ENCODE data around the gene TAS2R19. TPM values are rescaled to one million over a fixed set of nuclear protein-coding genes. Genes with fewer than 3 reads are reported as not detected.

Gene TAS2R19
- polyA plus RNA-seq, 1 donor from 2014 or later: 5.7 TPM

Other genes with a start within 250 kb of the TAS2R19 start
- gene TAS2R7, start 220.0 kb downstream of the TAS2R19 start, polyA plus RNA-seq: 0.58 TPM in 1 of 2 replicates, not detected in the other
- 0.59 and 1.6 TPM in 2 replicates for gene TAS2R8, start 215.3 kb downstream of the TAS2R19 start, polyA plus RNA-seq
- 0.32 and 1.6 TPM in 2 replicates for gene TAS2R9, start 212.5 kb downstream of the TAS2R19 start, polyA plus RNA-seq
- 3.9 and 8.3 TPM in 2 replicates for gene TAS2R10, start 196.3 kb downstream of the TAS2R19 start, polyA plus RNA-seq
- gene PRR4, start 173.1 kb downstream of the TAS2R19 start, polyA plus RNA-seq: 4.8 and 5.0 TPM in 2 replicates
- 18.7 and 25.7 TPM in 2 replicates for gene PRH1, start 138.4 kb downstream of the TAS2R19 start, polyA plus RNA-seq
- 0.52 and 0.61 TPM in 2 replicates for gene TAS2R13, start 113.1 kb downstream of the TAS2R19 start, polyA plus RNA-seq
- not detected in 2 replicates for gene PRH2, start 93.4 kb downstream of the TAS2R19 start, polyA plus RNA-seq
- 13.5 and 14.9 TPM in 2 replicates for gene TAS2R14, start 83.4 kb downstream of the TAS2R19 start, polyA plus RNA-seq
- 2.4 TPM in 1 of 2 replicates, not detected in the other for gene TAS2R50, start 35.7 kb downstream of the TAS2R19 start, polyA plus RNA-seq
- 1.9 and 3.3 TPM in 2 replicates for gene TAS2R20, start 24.3 kb downstream of the TAS2R19 start, polyA plus RNA-seq
- gene TAS2R31, start 8.8 kb upstream of the TAS2R19 start, polyA plus RNA-seq: 3.5 and 4.0 TPM in 2 replicates
- not detected in 2 replicates for gene TAS2R46, start 39.7 kb upstream of the TAS2R19 start, polyA plus RNA-seq
- gene TAS2R43, start 69.7 kb upstream of the TAS2R19 start, polyA plus RNA-seq: 0.35 and 1.1 TPM in 2 replicates
- gene TAS2R30, start 112.0 kb upstream of the TAS2R19 start, polyA plus RNA-seq: 0.40 and 0.53 TPM in 2 replicates
- 19.1 and 22.0 TPM in 2 replicates for gene SMIM10L1, start 148.6 kb upstream of the TAS2R19 start, polyA plus RNA-seq
- gene TAS2R42, start 164.3 kb upstream of the TAS2R19 start, polyA plus RNA-seq: not detected in 2 replicates
- not detected in 2 replicates for gene PRB3, start 247.1 kb upstream of the TAS2R19 start, polyA plus RNA-seq